ENCODE results near the gene RSRP1. TPM values are rescaled to one million over a fixed set of nuclear protein-coding genes. Genes with fewer than 3 reads are reported as not detected.

The RSRP1 gene
- total and polyA plus RNA-seq, 2 of the 8 experiments (the other 6 are each of a cell fraction or from before 2014, with no cell fraction given), result 32.9 to 59.4 TPM

GRCh38 chr1:25256578-25256965, 9.3 kb upstream of the RSRP1 start:
- H4K20me1 ChIP-seq (replicated peaks in 1 of 2; ENCODE audit: control insufficient read depth in 1 of 2, insufficient read depth in 2 of 2, low read length in 2 of 2), result no peaks in the 10 kb centered on the region
- no peak overlapping the region for H3K27ac ChIP-seq (ENCODE audit: low read depth, low read length)
- CTCF ChIA-PET (ENCODE audit: partially characterized antibody), result interaction anchor here (0.6 to 1.4 kb wide), 2 partner anchors 8 to 554 kb away, joined by 3 read pairs; no protein-coding TSS in a partner anchor

More at GRCh38 chr1:25256578-25256965, 9.3 kb upstream of the RSRP1 start:
- H3K4me3 ChIP-seq (ENCODE audit: extremely low read depth in 1 of 4, insufficient read depth in 2 of 4, low read depth in 3 of 4, low read length in 4 of 4), result no peak overlapping the region
- H3K4me2 ChIP-seq (ENCODE audit: insufficient read depth in 1 of 2, low read depth in 2 of 2, low read length in 2 of 2), result no peak overlapping the region; a peak in 1 of 4 replicates
- no peak overlapping the region for H2BK15ac ChIP-seq (ENCODE audit: low read length)
- no peak overlapping the region for H2BK5ac ChIP-seq (ENCODE audit: low read depth, low read length)
- H2BK12ac ChIP-seq (ENCODE audit: low read depth, low read length), result 0 out of 2 replicates have a peak overlapping the region, but pooled peaks have one; percentile 90
- H3K23me2 ChIP-seq (ENCODE audit: low read depth, low read length), result no peaks in the 10 kb centered on the region
- no peaks in the 10 kb centered on the region for H3K9me3 ChIP-seq (ENCODE audit: insufficient read depth in 2 of 2, low read depth in 1 of 2, low read length in 1 of 2)
- DNase-seq (ENCODE audit: low read depth in 1 of 2, low spot score in 2 of 2), result no peak
- TF ChIP-seq CEBPB (IDR thresholded peaks at IDR 0.05; ENCODE audit: low read depth, low read length) (no peak), SIRT6 (IDR thresholded peaks at IDR 0.05; ENCODE audit: low read length) (no peak), KDM5A (IDR thresholded peaks at IDR 0.05; ENCODE audit: low read length) (no peak), CHD2 (IDR thresholded peaks at IDR 0.05; ENCODE audit: low read length) (no peak), BACH1 (IDR thresholded peaks at IDR 0.05; ENCODE audit: low read length) (no peak)
- TF ChIP-seq, protein P1, sequence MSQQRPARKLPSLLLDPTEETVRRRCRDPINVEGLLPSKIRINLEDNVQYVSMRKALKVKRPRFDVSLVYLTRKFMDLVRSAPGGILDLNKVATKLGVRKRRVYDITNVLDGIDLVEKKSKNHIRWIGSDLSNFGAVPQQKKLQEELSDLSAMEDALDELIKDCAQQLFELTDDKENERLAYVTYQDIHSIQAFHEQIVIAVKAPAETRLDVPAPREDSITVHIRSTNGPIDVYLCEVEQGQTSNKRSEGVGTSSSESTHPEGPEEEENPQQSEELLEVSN (IDR thresholded peaks at IDR 0.05), result no peak
- TF ChIP-seq, protein P2, sequence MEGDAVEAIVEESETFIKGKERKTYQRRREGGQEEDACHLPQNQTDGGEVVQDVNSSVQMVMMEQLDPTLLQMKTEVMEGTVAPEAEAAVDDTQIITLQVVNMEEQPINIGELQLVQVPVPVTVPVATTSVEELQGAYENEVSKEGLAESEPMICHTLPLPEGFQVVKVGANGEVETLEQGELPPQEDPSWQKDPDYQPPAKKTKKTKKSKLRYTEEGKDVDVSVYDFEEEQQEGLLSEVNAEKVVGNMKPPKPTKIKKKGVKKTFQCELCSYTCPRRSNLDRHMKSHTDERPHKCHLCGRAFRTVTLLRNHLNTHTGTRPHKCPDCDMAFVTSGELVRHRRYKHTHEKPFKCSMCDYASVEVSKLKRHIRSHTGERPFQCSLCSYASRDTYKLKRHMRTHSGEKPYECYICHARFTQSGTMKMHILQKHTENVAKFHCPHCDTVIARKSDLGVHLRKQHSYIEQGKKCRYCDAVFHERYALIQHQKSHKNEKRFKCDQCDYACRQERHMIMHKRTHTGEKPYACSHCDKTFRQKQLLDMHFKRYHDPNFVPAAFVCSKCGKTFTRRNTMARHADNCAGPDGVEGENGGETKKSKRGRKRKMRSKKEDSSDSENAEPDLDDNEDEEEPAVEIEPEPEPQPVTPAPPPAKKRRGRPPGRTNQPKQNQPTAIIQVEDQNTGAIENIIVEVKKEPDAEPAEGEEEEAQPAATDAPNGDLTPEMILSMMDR (IDR thresholded peaks at IDR 0.05; ENCODE audit: control extremely low read depth in 1 of 3, insufficient read depth in 1 of 3, low read depth in 1 of 3, low read length in 3 of 3), result no peak
- H3K18ac ChIP-seq (ENCODE audit: extremely low read depth, low read length), result no peak overlapping the region
- no peak overlapping the region for H3K9ac ChIP-seq (replicated peaks in 1 of 4; ENCODE audit: extremely low read depth in 1 of 4, low read depth in 3 of 4, low read length in 3 of 4)
- H3K36me3 ChIP-seq (ENCODE audit: control insufficient read depth in 2 of 4, insufficient read depth in 4 of 4, low read length in 3 of 4), result no peaks in the 10 kb centered on the region
- H3K14ac ChIP-seq (ENCODE audit: insufficient read length), result no peak overlapping the region
- H4K91ac ChIP-seq (replicated peaks; ENCODE audit: insufficient read length, low read length), result no peak overlapping the region
- H2BK20ac ChIP-seq (ENCODE audit: low read length), result no peak overlapping the region
- WGBS, 2 experiments (ENCODE audit: extremely low coverage in 1 of 2, insufficient coverage in 1 of 2, insufficient read length in 1 of 2, insufficient replicate concordance in 2 of 2, low coverage in 1 of 2, low lambda C conversion rate in 2 of 2, missing lambda C conversion rate in 1 of 2), result 87% methylated on average over 5 of the region's 5 CpGs; no CpG with 5 or more reads in 1 of the 2 experiments
- POLR2A ChIA-PET (ENCODE audit: partially characterized antibody), result interaction anchor here (1.1 to 1.7 kb wide), 3 partner anchors 10 to 231 kb away, joined by 3 to 8 read pairs (median 3); partner anchors contain the start of gene RSRP1
- H3K4me1 ChIP-seq (replicated peaks in 1 of 4; ENCODE audit: control insufficient read depth in 3 of 4, insufficient read depth in 4 of 4, low read length in 3 of 4), result peaks cover 0 to 5% (median 4%) of the 10 kb centered on the region in 4 experiments; a peak in 4 of 7 replicates
- no peak overlapping the region for H2BK120ac ChIP-seq (replicated peaks; ENCODE audit: low read depth, low read length)
- H3K79me1 ChIP-seq (ENCODE audit: low read depth, low read length), result no peaks in the 10 kb centered on the region
- H3K23ac ChIP-seq (ENCODE audit: insufficient read length), result no peak overlapping the region
- H4K8ac ChIP-seq (ENCODE audit: extremely low read depth, insufficient read depth, low read length), result no peak overlapping the region
- H3K56ac ChIP-seq (replicated peaks; ENCODE audit: insufficient read length, low read depth, low read length), result no peak overlapping the region
- no peak overlapping the region for H2AFZ ChIP-seq (ENCODE audit: low read length)
- no peak overlapping the region for H3K4ac ChIP-seq (replicated peaks; ENCODE audit: insufficient read length, low read depth, low read length)
- no peak for FAIRE-seq
- no peaks in the 10 kb centered on the region for H3K79me2 ChIP-seq (ENCODE audit: control insufficient read depth in 1 of 2, insufficient read depth in 2 of 2, low read length in 2 of 2)
- no peaks in the 10 kb centered on the region for H3K27me3 ChIP-seq (replicated peaks in 1 of 4; ENCODE audit: control insufficient read depth in 3 of 4, extremely low read depth in 1 of 4, insufficient read depth in 3 of 4, low read length in 3 of 4)
- no peak overlapping the region for H4K5ac ChIP-seq (ENCODE audit: insufficient read length, low read depth, low read length)
- H2AK5ac ChIP-seq (ENCODE audit: low read depth, low read length), result no peak overlapping the region
